Heart right ventricle (tissue), 16 donors: ENCODE measurements around the gene SLCO2B1. TPM values are rescaled to one million over a fixed set of nuclear protein-coding genes. Genes with fewer than 3 reads are reported as not detected.
A peak's percentile ranks its signal among the peaks of the same experiment; 100 is the strongest.

Source experiments
- ATAC-seq, 8 donors: fragments of 200-7000 bp; cut with Tn5 transposase; one replicate each; pipeline ENCODE4 v1.9.1; 2020; ENCODE audit warnings: mild to moderate bottlenecking in 8 of 8, moderate library complexity in 8 of 8, moderate number of reproducible peaks in 1 of 8
- DNase-seq, 2 donors: peaks; one replicate each; pipeline ENCODE4 v3.0.0-alpha.2; 2020
- H3K27ac ChIP-seq, 10 donors: fragments of 200-600 bp; sonication (generic) in 2 of 10; one replicate each; pipeline versions ENCODE4 v1.5.0 to v1.8.0; 2020 to 2022; ENCODE audit warnings: mild to moderate bottlenecking in 3 of 10
- H3K27me3 ChIP-seq, 7 donors: fragments of 200-600 bp; one replicate each; pipeline ENCODE4 v1.8.0; 2021 to 2022; ENCODE audit warnings: mild to moderate bottlenecking in 2 of 7
- H3K36me3 ChIP-seq, 9 donors: fragments of 200-600 bp; sonication (generic) in 1 of 9; one replicate each; pipeline versions ENCODE4 v1.5.0 to v1.8.0; 2020 to 2022; ENCODE audit warnings: mild to moderate bottlenecking in 2 of 9
- H3K4me1 ChIP-seq, 9 donors: fragments of 200-600 bp; sonication (generic) in 1 of 9; one replicate each; pipeline versions ENCODE4 v1.5.0 to v1.8.0; 2020 to 2022; ENCODE audit warnings: mild to moderate bottlenecking in 4 of 9
- H3K4me3 ChIP-seq, 10 donors: fragments of 200-600 bp; sonication (generic) in 2 of 10; one replicate each; pipeline versions ENCODE4 v1.5.0 to v1.8.0; 2020 to 2022; ENCODE audit warnings: mild to moderate bottlenecking in 7 of 10, moderate library complexity in 2 of 10
- H3K9me3 ChIP-seq, 11 donors: fragments of 200-600 bp in 10 of 11; sonication (generic) in 2 of 11; one replicate each; pipeline versions ENCODE4 v1.5.0 to v1.8.0; 2013 to 2022; ENCODE audit warnings: mild to moderate bottlenecking in 2 of 11, control low read depth in 1 of 11, moderate library complexity in 1 of 11
- CTCF ChIP-seq, 9 donors: fragments of 200-600 bp; sonication (generic) in 2 of 9; IDR thresholded peaks; one replicate each; pipeline versions ENCODE4 v1.5.0 to v1.8.0; 2021 to 2022; ENCODE audit warnings: antibody characterized with exemption in 9 of 9, mild to moderate bottlenecking in 5 of 9, moderate library complexity in 1 of 9
- WGBS, 2 donors: extraction: QIAGEN DNeasy Blood & Tissue Kit; methylation state at CpG; one replicate each; pipeline ENCODE4 v1.1.7; 2013; ENCODE audit warnings: inconsistent platforms in 1 of 2; 5-methylcytosine and 5-hydroxymethylcytosine counted together
- intact Hi-C, 10 donors: fragments of 100-400 bp; cut with DNase I; formaldehyde crosslinking; loops; one replicate each; pipeline versions ENCODE4 v1.11.1 to v1.14.2; 2022
- polyA plus RNA-seq, 2 donors: library from polyadenylated mRNA; stranded (reverse); fragments of 200-250 nt; gene quantifications; one replicate each; pipeline ENCODE4 v1.2.3, GENCODE V29; 2013
- total RNA-seq, 10 donors: library from RNA; stranded (reverse); fragmentation: NEBNext Ultra II Directional in 3 of 10; extraction: Animal tissue kit (Norgen Biotek cat#: 25700) in 3 of 10; gene quantifications; one replicate each; pipeline versions ENCODE4 v1.2.1 to v1.2.4, GENCODE V29; 2021 to 2023
- donor health status: Arrhythmogenic right ventricular cardiomyopathy.
- donor health status: ischemic (EF 13 %, LVEDD 7.1; RV severe dilation, severe dysfunction).
- donor health status: healthy with polysubstance abuse.
- donor health status: DM: no; HTN: yes; CAD: no.
- donor health status: DM: no; HTN: no; CAD: no.
- donor health status: ischemic (EF 25% LVEDD 6.9; RV normal size, moderate dysfunction).
- donor health status: ischemic (EF 25% LVEDD 5.7; RV mildly dilated, moderate dysfunction).
- donor health status: healthy.
- donor health status: DM: yes; HTN: yes; CAD: no.
- donor health status: Ischemic cardiomyopathy.
- donor health status: ischemic (EF 35%, LVEDD 5.7; RV mildly dilated, moderate dysfunction).
- donor health status: nonischemic (EF 11% LVEDD 7.7; RV severe dilation, severe dysfunction).
- donor health status: DM: yes; HTN: yes; CAD: no.
- donor health status: PGD.
- donor health status: ischemic (EF 29% LVEDD 5.4; RV normal size, mild dysfunction).
- donor health status: nonischemic (EF 23%, LVEDD 6.1; RV moderate dilation, normal function).

The SLCO2B1 gene
- total and polyA plus RNA-seq, 12 donors = 5.2 to 69.0 (median 16.9) TPM

- 56 to 59% methylated on average over 6 of the region's 6 CpGs for WGBS, 2 donors
- Histone ChIP-seq H3K27ac (no peak overlapping the region), H3K27me3 (no peaks in the 10 kb centered on the region), H3K9me3 (no peaks in the 10 kb centered on the region), H3K4me1 (peaks cover 3 to 86% (median 33%) of the 10 kb centered on the region in 9 donors), H3K4me3 (no peak overlapping the region), H3K36me3 (no peaks in the 10 kb centered on the region)
- no peak for ATAC-seq
- no peak for TF ChIP-seq CTCF (IDR thresholded peaks at IDR 0.05)
- no peak for DNase-seq
- intact Hi-C loops = loop anchor here in 2 of 10 donors (2.0 to 10.0 kb wide), 2 partner anchors 59 to 121 kb away; no protein-coding TSS in a partner anchor
These were observed 4.9 kb upstream of the SLCO2B1 start for GRCh38 chr11:75145972-75146519.

- peaks cover 3 to 88% (median 33%) of the 10 kb centered on the region in 9 donors for H3K4me1 ChIP-seq
- no peak for TF ChIP-seq CTCF (IDR thresholded peaks at IDR 0.05)
- 81 to 87% methylated on average over 5 of the region's 5 CpGs for WGBS, 2 donors
- intact Hi-C loops = loop anchor here in 1 of 10 donors (10.0 kb wide), 1 partner anchor 122 kb away; no protein-coding TSS in a partner anchor
- no peaks in the 10 kb centered on the region for H3K36me3 ChIP-seq
- no peak overlapping the region for H3K4me3 ChIP-seq
- H3K27ac ChIP-seq = no peak overlapping the region
- no peak for ATAC-seq
- no peaks in the 10 kb centered on the region for H3K9me3 ChIP-seq
- no peaks in the 10 kb centered on the region for H3K27me3 ChIP-seq
- DNase-seq = no peak
These were observed 4.2 kb upstream of the SLCO2B1 start for GRCh38 chr11:75146711-75147110.

- H3K27ac ChIP-seq = peak overlapping the region in 3 of 10 donors; percentile 8 to 72 (median 27)
- ATAC-seq = no peak
- WGBS, 2 donors = 51 to 69% methylated on average over 7 of the region's 7 CpGs
- DNase-seq = no peak
- H3K9me3 ChIP-seq = no peaks in the 10 kb centered on the region
- H3K36me3 ChIP-seq = no peaks in the 10 kb centered on the region
- intact Hi-C loops = loop anchor here in 1 of 10 donors (10.0 kb wide), 1 partner anchor 123 kb away; no protein-coding TSS in a partner anchor
- no peak overlapping the region for H3K4me3 ChIP-seq
- no peak for TF ChIP-seq CTCF (IDR thresholded peaks at IDR 0.05)
- no peaks in the 10 kb centered on the region for H3K27me3 ChIP-seq
- H3K4me1 ChIP-seq = peaks cover 3 to 87% (median 33%) of the 10 kb centered on the region in 9 donors
These were observed 3.6 kb upstream of the SLCO2B1 start for GRCh38 chr11:75147191-75147874.

- no peak for TF ChIP-seq CTCF (IDR thresholded peaks at IDR 0.05)
- H3K27ac ChIP-seq = peak overlapping the region in 2 of 10 donors; percentile 27 to 72
- H3K4me1 ChIP-seq = peaks cover under 1 to 81% (median 31%) of the 10 kb centered on the region in 9 donors
- H3K9me3 ChIP-seq = no peaks in the 10 kb centered on the region
- no peaks in the 10 kb centered on the region for H3K36me3 ChIP-seq
- WGBS, 2 donors = 72 to 78% methylated on average over 9 of the region's 9 CpGs
- no peak overlapping the region for H3K4me3 ChIP-seq
- H3K27me3 ChIP-seq = no peaks in the 10 kb centered on the region
- peak; percentile 31 to 50 for DNase-seq
- peak in 3 of 8 donors; percentile 2 to 14 (median 14) for ATAC-seq
- intact Hi-C loops = loop anchor here in 1 of 10 donors (10.0 kb wide), 1 partner anchor 123 kb away; no protein-coding TSS in a partner anchor
These were observed 3.0 kb upstream of the SLCO2B1 start for GRCh38 chr11:75147875-75148263.
